IgD-negative memory B cell (primary cell): ENCODE data around the gene SLC26A1. TPM values are rescaled to one million over a fixed set of nuclear protein-coding genes. Genes with fewer than 3 reads are reported as not detected.
A peak's percentile ranks its signal among the peaks of the same experiment; 100 is the strongest.

ENCODE experiments used
- H3K27ac Mint-ChIP-seq, 3 donors: one replicate each; pipeline ENCODE4 v1.8.0; 2020 to 2022; ENCODE audit warnings: mild to moderate bottlenecking in 3 of 3, mixed read lengths in 3 of 3, moderate library complexity in 1 of 3
- H3K27me3 Mint-ChIP-seq: one replicate; pipeline ENCODE4 v1.8.0; 2021; ENCODE audit warnings: mixed read lengths
- H3K36me3 Mint-ChIP-seq: one replicate; pipeline ENCODE4 v1.8.0; 2020; ENCODE audit warnings: mild to moderate bottlenecking, mixed read lengths
- H3K4me1 Mint-ChIP-seq, 3 donors: one replicate each; pipeline ENCODE4 v1.8.0; 2020 to 2022; ENCODE audit warnings: mixed read lengths in 3 of 3, mild to moderate bottlenecking in 1 of 3
- H3K4me3 Mint-ChIP-seq, 4 donors: one replicate each; pipeline ENCODE4 v1.8.0; 2020 to 2022; ENCODE audit warnings: mild to moderate bottlenecking in 4 of 4, mixed read lengths in 4 of 4, moderate library complexity in 3 of 4
- H3K9me3 Mint-ChIP-seq, 3 donors: one replicate each; pipeline ENCODE4 v1.8.0; 2020 to 2021; ENCODE audit warnings: mixed read lengths in 3 of 3, mild to moderate bottlenecking in 1 of 3
- polyA plus RNA-seq: library from polyadenylated mRNA; unstranded; fragments of 300-500 nt; fragmentation: Illumina TruSeq; gene quantifications from one replicate; pipeline ENCODE4 v1.2.3, GENCODE V29; 2021

SLC26A1 gene
- polyA plus RNA-seq, 1 donor from 2014 or later: 0.70 TPM

- no peaks in the 10 kb centered on the region for H3K27me3 Mint-ChIP-seq
- H3K4me3 Mint-ChIP-seq: no peak overlapping the region
- H3K9me3 Mint-ChIP-seq: peaks cover 0 to 2% (median 0%) of the 10 kb centered on the region in 3 donors
- H3K27ac Mint-ChIP-seq: no peak overlapping the region
- no peaks in the 10 kb centered on the region for H3K4me1 Mint-ChIP-seq
- peaks cover 5% of the 10 kb centered on the region for H3K36me3 Mint-ChIP-seq
Measured at GRCh38 chr4:956531-957230, 36.5 kb downstream of the SLC26A1 start.

GRCh38 chr4:955931-956381 is 37.2 kb downstream of the SLC26A1 start:
- H3K36me3 Mint-ChIP-seq: peaks cover 5% of the 10 kb centered on the region
- H3K27ac Mint-ChIP-seq: no peak overlapping the region
- no peaks in the 10 kb centered on the region for H3K27me3 Mint-ChIP-seq
- H3K4me3 Mint-ChIP-seq: no peak overlapping the region
- H3K4me1 Mint-ChIP-seq: no peaks in the 10 kb centered on the region
- peaks cover 0 to 2% (median 0%) of the 10 kb centered on the region in 3 donors for H3K9me3 Mint-ChIP-seq

GRCh38 chr4:955161-955921 is 37.9 kb downstream of the SLC26A1 start:
- Mint-ChIP-seq H3K36me3 (peaks cover 5% of the 10 kb centered on the region), H3K27me3 (no peaks in the 10 kb centered on the region), H3K4me3 (no peak overlapping the region), H3K4me1 (no peaks in the 10 kb centered on the region), H3K9me3 (peaks cover 0 to 2% (median 0%) of the 10 kb centered on the region in 3 donors), H3K27ac (no peak overlapping the region)

GRCh38 chr4:954211-955020 is 38.8 kb downstream of the SLC26A1 start:
- Mint-ChIP-seq H3K27me3 (no peaks in the 10 kb centered on the region), H3K27ac (no peak overlapping the region), H3K4me3 (no peak overlapping the region), H3K4me1 (no peaks in the 10 kb centered on the region), H3K36me3 (peaks cover 5% of the 10 kb centered on the region), H3K9me3 (peaks cover 0 to 2% (median 0%) of the 10 kb centered on the region in 3 donors)

- peaks cover 5% of the 10 kb centered on the region for H3K36me3 Mint-ChIP-seq
- H3K4me1 Mint-ChIP-seq: no peaks in the 10 kb centered on the region
- no peak overlapping the region for H3K27ac Mint-ChIP-seq
Measured at GRCh38 chr4:953574-953915, 39.7 kb downstream of the SLC26A1 start.

GRCh38 chr4:952881-953573 is 40.2 kb downstream of the SLC26A1 start:
- Mint-ChIP-seq H3K27me3 (no peaks in the 10 kb centered on the region), H3K9me3 (no peaks in the 10 kb centered on the region), H3K36me3 (peaks cover 5% of the 10 kb centered on the region), H3K4me3 (no peak overlapping the region), H3K27ac (no peak overlapping the region), H3K4me1 (no peaks in the 10 kb centered on the region)

More at GRCh38 chr4:953574-953915, 39.7 kb downstream of the SLC26A1 start:
- H3K9me3 Mint-ChIP-seq: no peaks in the 10 kb centered on the region
- no peak overlapping the region for H3K4me3 Mint-ChIP-seq
- no peaks in the 10 kb centered on the region for H3K27me3 Mint-ChIP-seq

GRCh38 chr4:951594-952468 is 41.4 kb downstream of the SLC26A1 start:
- Mint-ChIP-seq H3K4me3 (no peak overlapping the region), H3K9me3 (no peaks in the 10 kb centered on the region), H3K27me3 (no peaks in the 10 kb centered on the region), H3K27ac (no peak overlapping the region), H3K36me3 (peaks cover 5% of the 10 kb centered on the region), H3K4me1 (no peaks in the 10 kb centered on the region)

GRCh38 chr4:951186-951585 is 42.0 kb downstream of the SLC26A1 start:
- peaks cover 3% of the 10 kb centered on the region for H3K36me3 Mint-ChIP-seq
- no peaks in the 10 kb centered on the region for H3K4me1 Mint-ChIP-seq
- H3K4me3 Mint-ChIP-seq: no peak overlapping the region
- no peaks in the 10 kb centered on the region for H3K27me3 Mint-ChIP-seq
- H3K9me3 Mint-ChIP-seq: no peaks in the 10 kb centered on the region
- H3K27ac Mint-ChIP-seq: no peak overlapping the region

- Mint-ChIP-seq H3K4me1 (peaks cover 0 to under 1% (median 0%) of the 10 kb centered on the region in 3 donors), H3K4me3 (no peak overlapping the region), H3K27me3 (no peaks in the 10 kb centered on the region), H3K27ac (no peak overlapping the region), H3K36me3 (peaks cover 3% of the 10 kb centered on the region), H3K9me3 (no peaks in the 10 kb centered on the region)
Measured at GRCh38 chr4:950136-951020, 42.8 kb downstream of the SLC26A1 start.

- Mint-ChIP-seq H3K27ac (no peak overlapping the region), H3K36me3 (no peaks in the 10 kb centered on the region), H3K9me3 (no peaks in the 10 kb centered on the region)
Measured at GRCh38 chr4:949656-950055, 43.5 kb downstream of the SLC26A1 start.

GRCh38 chr4:948936-949300 is 44.3 kb downstream of the SLC26A1 start:
- Mint-ChIP-seq H3K36me3 (no peaks in the 10 kb centered on the region), H3K27me3 (no peaks in the 10 kb centered on the region), H3K9me3 (no peaks in the 10 kb centered on the region), H3K4me3 (no peak overlapping the region), H3K4me1 (peaks cover 0 to 3% (median 1%) of the 10 kb centered on the region in 3 donors), H3K27ac (peak overlapping the region in 1 of 3 donors; percentile 71)

More at GRCh38 chr4:949656-950055, 43.5 kb downstream of the SLC26A1 start:
- Mint-ChIP-seq H3K4me3 (no peak overlapping the region), H3K4me1 (peaks cover 0 to 1% (median 0%) of the 10 kb centered on the region in 3 donors), H3K27me3 (no peaks in the 10 kb centered on the region)

- H3K27me3 Mint-ChIP-seq: no peaks in the 10 kb centered on the region
- H3K27ac Mint-ChIP-seq: peak overlapping the region in 2 of 3 donors; percentile 46 to 71
Measured at GRCh38 chr4:948101-948935, 44.9 kb downstream of the SLC26A1 start.

More at GRCh38 chr4:948101-948935, 44.9 kb downstream of the SLC26A1 start:
- H3K4me3 Mint-ChIP-seq: no peak overlapping the region
- peaks cover 0 to 3% (median 1%) of the 10 kb centered on the region in 3 donors for H3K4me1 Mint-ChIP-seq
- H3K36me3 Mint-ChIP-seq: no peaks in the 10 kb centered on the region
- H3K9me3 Mint-ChIP-seq: no peaks in the 10 kb centered on the region
